HCT116 (cell line): ENCODE measurements around the gene MAP3K12.

Experiments used
- JUND ChIP-seq: IDR thresholded peaks from 2 replicates; pipeline ENCODE4 v1.6.1; 2012
- TCF7L2 ChIP-seq: IDR thresholded peaks from 2 replicates; pipeline ENCODE4 v1.7.0; 2011; ENCODE audit warnings: borderline replicate concordance, inconsistent platforms; ENCODE audit not compliant: insufficient read depth, insufficient read length; ENCODE audit errors: extremely low read depth
- TF ChIP-seq, protein P1 (sequence below): IDR thresholded peaks from 2 replicates; pipeline ENCODE4 v1.6.1; 2012
- TF ChIP-seq, protein P2 (sequence below), 3 experiments: fragments of 200-600 bp in 1 of 3; sonication (generic) in 1 of 3; IDR thresholded peaks in 2 of 3; conservative IDR thresholded peaks in 1 of 3; 2 replicates each; pipeline ENCODE4 v1.5.1; 2012 to 2017; ENCODE audit warnings: low read depth in 2 of 3, low read length in 2 of 3, antibody characterized with exemption in 1 of 3, borderline replicate concordance in 1 of 3, control low read depth in 1 of 3, mild to moderate bottlenecking in 1 of 3, mixed read lengths in 1 of 3, mixed run types in 1 of 3, moderate library complexity in 1 of 3; ENCODE audit not compliant: insufficient read depth in 1 of 3

DNA sequence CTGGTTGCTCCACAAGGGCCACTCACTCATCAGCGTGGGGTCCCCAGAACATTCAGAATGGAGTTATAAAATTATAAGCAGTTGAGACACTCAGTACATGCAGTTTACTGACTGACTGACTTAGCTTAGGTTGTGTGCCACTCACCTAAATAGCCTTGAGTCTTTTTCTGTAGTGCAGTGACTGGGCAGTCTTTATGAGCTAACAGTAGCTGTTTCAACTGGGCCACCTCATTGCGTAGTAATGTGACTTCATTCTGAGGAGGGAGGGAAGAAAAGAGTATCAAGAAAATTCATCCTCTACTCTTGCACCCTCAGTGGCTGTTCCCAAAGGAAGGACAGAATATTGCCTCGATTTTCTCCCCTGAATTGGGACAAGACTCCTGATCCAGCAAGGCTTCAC lies 23.9 kb upstream of the MAP3K12 start:
- TF ChIP-seq, protein P1, sequence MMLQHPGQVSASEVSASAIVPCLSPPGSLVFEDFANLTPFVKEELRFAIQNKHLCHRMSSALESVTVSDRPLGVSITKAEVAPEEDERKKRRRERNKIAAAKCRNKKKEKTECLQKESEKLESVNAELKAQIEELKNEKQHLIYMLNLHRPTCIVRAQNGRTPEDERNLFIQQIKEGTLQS = no peak
- TF ChIP-seq, protein P2, sequence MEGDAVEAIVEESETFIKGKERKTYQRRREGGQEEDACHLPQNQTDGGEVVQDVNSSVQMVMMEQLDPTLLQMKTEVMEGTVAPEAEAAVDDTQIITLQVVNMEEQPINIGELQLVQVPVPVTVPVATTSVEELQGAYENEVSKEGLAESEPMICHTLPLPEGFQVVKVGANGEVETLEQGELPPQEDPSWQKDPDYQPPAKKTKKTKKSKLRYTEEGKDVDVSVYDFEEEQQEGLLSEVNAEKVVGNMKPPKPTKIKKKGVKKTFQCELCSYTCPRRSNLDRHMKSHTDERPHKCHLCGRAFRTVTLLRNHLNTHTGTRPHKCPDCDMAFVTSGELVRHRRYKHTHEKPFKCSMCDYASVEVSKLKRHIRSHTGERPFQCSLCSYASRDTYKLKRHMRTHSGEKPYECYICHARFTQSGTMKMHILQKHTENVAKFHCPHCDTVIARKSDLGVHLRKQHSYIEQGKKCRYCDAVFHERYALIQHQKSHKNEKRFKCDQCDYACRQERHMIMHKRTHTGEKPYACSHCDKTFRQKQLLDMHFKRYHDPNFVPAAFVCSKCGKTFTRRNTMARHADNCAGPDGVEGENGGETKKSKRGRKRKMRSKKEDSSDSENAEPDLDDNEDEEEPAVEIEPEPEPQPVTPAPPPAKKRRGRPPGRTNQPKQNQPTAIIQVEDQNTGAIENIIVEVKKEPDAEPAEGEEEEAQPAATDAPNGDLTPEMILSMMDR (IDR thresholded peaks at IDR 0.05 in 2 of 3, conservative IDR thresholded peaks at IDR 0.05 in 1 of 3; ENCODE audit: borderline replicate concordance in 1 of 3, insufficient read depth in 1 of 3, low read depth in 2 of 3, low read length in 2 of 3) = no peak
- no peak for TF ChIP-seq TCF7L2
- no peak for TF ChIP-seq JUND
